Activated CD4-positive, CD25-positive, alpha-beta regulatory T cell treated with anti-CD3 and anti-CD28 coated beads, Interleukin-2, amount 50 U/mL, for 24 hours (primary cell): ENCODE measurements around the gene ARL15.

Experiments used
- ATAC-seq, 2 donors: fragments of 150-1000 bp; cut with Tn5 transposase; one replicate each; pipeline ENCODE4 v1.10.0; 2021; ENCODE audit warnings: mild to moderate bottlenecking in 1 of 2, moderate library complexity in 1 of 2

ARL15 gene

GRCh38 chr5:54282876-54283275 lies 27.5 kb downstream of the ARL15 start:
- ATAC-seq, result no peak

- ATAC-seq, result no peak
Measured at GRCh38 chr5:54281960-54282692, 28.2 kb downstream of the ARL15 start.

DNA sequence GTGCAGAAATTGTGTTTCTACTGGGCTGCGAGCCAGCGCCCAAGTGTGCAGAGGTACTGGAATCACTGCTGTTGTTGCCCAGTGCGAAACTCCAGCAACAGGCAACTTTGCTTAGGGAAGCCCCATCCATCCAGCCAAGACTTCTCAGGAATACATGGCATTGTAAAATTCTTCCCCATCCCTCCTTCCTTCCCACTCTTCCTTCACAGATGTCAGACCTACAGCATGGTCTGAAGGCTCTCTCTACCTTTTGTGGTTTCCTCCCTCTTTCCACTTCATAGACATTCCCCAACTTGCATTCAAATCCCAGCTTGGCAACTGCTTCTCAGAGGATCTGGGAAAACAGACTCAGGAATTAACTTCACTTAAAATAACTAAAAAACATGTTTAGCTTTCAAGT lies 30.4 kb downstream of the ARL15 start:
- no peak for ATAC-seq

DNA sequence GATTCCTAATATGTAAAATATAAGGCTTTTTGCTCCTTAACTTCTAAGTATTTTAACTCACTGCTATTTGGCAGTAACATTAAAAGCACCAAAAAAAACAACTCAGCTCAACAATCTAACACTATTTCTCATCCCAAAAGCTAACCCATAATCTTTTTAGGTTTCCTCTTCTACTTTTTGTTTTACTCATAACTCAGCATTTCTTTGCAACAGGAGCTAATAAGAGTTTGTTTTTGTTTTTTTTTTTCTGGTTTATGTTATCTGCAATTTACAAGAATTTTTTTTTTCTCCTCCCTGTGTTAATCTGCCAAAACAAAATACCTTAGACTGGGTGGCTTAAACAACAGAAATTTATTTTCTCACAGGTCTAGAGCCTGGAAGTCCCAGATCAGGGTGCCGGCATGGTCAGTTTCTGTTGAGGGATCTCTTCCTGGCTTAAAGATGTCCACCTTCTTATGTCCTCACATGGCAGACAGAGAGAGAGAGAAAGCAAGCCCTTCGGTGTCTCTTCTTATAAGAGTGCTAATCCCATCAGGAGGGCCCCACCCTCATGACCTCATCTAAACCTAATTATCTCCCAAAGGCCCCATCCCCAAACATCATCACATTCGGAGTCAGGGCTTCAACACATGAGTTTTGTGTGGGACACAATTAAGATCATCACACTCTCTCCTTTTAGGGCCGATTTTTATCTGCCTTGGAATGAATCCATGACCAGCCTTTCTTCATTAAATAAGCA lies 31.2 kb downstream of the ARL15 start:
- ATAC-seq, result no peak

GRCh38 chr5:54278036-54278830 lies 32.1 kb downstream of the ARL15 start:
- ATAC-seq, result no peak

DNA sequence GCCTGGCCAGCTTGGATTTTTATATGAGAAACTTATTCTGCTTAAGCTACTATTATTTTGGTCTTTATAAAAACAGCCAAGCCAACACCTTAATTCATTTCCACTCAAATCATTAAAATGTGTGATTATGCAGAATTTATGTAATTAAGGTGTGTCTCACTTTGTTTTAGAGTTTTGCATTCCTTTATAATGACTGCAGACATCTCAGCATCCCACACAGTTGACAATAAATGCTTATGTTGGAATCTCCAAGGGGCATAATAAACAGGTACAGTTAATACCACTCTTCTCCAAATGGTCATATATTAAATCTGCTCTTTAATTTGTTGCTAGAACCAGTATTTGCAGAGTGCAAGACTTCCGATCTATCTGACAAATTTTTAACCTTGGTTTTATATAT lies 34.3 kb downstream of the ARL15 start:
- no peak for ATAC-seq

DNA sequence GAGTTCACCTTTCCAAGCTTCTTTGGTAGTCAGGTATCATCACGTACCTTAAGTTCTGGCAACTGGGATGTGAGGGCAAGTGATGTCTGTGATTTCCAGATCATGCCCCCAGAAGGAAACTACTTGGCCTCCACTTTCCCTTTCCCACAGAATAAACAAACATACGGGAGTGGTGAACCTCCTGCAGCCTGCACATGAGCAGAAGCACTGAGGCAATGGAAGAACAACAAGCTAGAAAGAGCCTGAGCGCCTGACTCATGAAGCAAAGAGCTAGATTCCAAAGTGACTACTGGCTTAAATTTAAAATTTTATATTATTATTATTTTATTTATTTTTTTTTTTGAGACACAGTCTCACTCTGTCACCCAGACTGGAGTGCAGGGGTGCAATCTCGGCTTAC lies 35.0 kb downstream of the ARL15 start:
- ATAC-seq, result no peak

DNA sequence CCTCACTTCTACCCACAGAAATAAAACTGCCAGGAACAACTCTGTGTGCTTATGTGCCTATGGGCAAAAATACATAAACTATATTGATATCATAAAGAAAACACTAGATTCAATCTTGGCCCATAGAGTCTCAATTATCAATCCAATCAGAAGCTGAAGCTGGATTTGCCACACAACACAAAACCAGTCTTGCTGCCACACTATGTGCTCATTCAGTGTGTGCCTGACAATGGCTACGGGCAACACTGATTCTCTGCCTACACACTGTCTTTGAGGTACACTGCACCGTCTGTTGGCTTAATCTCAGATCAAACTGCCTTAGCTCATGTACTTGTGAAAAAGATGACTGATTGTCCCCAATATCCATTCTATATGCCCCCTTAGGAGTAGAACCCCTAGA lies 35.4 kb downstream of the ARL15 start:
- no peak for ATAC-seq

- ATAC-seq, result no peak
Measured at GRCh38 chr5:54273715-54274114, 36.7 kb downstream of the ARL15 start.

GRCh38 chr5:54272746-54273145 lies 37.6 kb downstream of the ARL15 start:
- no peak for ATAC-seq

GRCh38 chr5:54270326-54270725 lies 40.0 kb downstream of the ARL15 start:
- no peak for ATAC-seq

DNA sequence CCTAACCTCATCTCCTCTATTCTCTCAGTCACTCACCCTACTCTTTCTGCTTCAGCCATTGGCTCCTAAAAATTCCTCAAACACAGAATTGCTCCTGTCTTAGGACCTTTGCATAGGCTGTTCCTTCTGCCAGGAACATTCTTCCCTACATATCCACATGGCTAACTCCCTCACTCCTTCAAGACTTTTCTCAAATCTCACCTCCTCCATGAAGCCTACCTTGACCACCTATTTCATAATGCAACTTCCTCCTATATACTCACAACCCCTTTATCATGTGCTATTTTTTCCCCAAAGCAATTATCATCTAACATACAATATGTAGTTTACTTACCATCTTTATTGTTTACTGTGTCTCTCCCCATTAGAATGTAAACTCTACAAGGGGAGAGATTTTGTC lies 45.8 kb downstream of the ARL15 start:
- no peak for ATAC-seq

DNA sequence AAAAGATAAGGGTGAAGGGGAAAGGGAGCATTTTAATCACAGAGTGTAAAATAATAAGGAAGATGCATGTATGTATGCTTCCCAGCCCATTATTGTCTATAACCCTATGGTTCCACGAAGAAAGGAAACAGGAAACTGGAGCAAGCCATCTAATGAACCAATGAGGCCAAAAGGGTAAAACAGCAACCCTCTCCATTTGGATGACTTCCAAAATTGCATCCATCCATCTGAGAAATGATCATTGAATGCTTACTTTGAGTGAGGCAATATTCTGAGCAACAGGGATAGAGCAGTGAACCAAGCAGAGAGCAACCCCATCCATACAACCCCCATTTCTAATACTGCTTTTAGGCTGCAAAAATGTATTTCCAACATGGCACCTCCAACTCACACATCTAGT lies 46.9 kb downstream of the ARL15 start:
- ATAC-seq, result no peak

GRCh38 chr5:54261596-54261995 lies 48.8 kb downstream of the ARL15 start:
- no peak for ATAC-seq

DNA sequence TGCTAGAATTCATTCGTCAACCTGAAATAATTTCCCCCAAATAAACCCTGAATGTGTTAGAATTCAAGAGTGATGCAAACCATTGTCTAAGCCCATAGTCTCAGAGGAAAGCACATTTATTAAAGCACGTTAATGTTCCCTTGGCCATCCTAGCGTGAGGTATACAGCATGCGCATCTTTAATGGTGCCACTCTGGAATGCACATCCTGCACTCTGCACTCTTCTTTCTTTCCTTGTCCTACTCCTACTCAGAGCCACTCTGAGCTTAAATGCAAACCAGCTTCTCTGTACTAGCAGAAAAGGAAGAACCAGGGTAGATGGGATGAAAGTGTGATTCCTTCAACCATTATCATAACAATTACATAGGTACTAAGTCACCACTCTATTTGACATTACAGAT lies 50.4 kb downstream of the ARL15 start:
- ATAC-seq, result no peak

- ATAC-seq, result peak in 1 of 2 donors; percentile 30
Measured at GRCh38 chr5:54259090-54259489, 51.3 kb downstream of the ARL15 start.

DNA sequence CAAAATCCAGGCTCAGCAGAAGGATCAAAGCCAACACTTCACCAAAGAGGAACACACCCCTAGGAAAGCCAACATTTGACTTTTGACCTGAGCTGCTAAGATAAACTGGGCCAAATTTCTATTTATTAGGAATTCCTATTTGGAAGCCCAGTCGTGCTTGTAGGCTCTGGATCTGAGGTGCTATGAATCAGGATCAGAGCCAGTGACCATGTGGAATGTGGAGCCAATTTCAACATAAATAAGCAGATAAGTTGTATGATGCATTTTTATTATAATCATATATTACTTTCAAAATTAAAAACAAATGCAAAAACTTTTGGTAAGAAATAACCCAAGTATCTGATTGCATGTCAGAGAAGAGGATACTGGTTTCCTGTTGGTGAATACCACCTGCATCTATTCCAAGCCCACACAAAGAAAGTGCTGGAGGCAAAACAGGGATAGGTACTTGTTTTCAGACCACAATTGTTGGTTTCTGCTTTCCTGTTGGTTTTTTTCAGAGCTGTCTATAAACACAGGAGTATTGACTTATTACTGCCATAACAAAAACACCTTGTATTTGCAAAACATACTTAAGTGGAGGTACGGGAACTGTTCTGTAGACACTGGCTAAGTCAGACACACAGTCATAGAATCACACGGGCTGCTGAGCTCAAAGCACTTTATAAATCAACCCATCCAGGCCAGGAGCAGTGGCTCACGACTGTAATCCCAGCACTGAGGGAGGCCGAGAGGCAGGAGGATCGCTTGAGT lies 52.8 kb downstream of the ARL15 start:
- ATAC-seq, result no peak

GRCh38 chr5:54254482-54255198 lies 55.7 kb downstream of the ARL15 start:
- no peak for ATAC-seq

GRCh38 chr5:54251981-54252380 lies 58.4 kb downstream of the ARL15 start:
- no peak for ATAC-seq

DNA sequence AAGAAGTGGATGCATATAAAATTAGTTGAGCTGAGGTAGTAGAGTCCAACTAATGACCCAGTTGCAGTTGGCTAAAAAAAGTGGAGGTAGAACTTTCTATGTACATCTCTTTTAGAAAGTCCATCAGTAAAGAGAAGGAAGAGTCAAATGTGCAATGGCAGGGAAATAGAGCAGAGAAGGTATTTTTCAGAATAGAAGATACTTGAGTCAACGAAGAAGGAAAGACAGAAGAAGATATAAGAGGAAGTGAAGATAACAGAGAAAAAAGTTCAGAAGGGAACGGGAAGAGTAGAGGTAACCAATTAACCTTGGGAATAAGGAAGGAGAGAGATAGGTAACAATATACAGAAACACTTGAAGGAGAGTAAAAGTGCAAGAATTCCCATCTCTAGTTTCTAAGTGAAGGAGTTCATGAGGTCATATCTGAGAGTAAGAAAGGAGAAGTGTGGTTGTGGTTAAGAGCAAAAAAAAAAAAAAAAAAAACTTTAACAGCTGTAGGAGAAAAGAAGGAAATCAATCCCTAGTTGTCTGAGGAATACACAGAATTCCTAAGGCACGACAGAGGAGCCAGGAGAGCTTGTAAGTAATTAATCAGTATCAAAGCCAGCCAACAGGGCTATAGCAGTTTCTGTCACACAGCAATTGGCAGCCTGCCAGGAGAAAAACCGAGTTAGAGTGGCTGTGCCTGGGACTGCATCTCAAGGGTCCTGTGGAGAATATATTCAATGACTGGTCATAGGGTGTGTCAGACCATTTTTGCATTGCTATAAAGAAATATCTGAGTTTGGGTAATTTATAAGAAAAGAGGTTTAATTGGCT lies 61.0 kb downstream of the ARL15 start:
- no peak for ATAC-seq

DNA sequence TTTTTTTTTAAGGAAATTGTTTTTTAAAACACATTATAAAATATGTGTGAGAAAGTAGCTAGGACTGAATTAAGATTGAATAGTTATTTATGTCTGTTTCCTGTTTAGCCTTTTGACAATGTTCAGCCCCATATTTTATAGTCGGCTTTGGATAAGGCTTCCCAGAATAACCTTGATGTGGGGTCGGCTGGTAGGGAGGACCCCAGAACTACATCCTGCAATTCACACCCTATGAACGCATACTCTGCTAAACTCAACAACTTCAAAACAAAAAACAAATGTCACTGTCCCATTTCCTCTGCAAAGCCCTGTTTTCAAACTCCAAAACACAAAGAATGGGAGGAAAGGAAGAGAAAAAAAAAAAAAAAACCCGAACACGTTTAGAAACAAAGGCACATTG lies 63.1 kb downstream of the ARL15 start:
- ATAC-seq, result no peak
